Medulla oblongata (tissue), 1 donor: Measurements from ENCODE around the gene LRRN4CL.
A peak's percentile ranks its signal among the peaks of the same experiment; 100 is the strongest.

Experiments used
- DNase-seq: peaks from one replicate; pipeline ENCODE4 v3.0.0-alpha.2; 2015; ENCODE audit errors: extremely low spot score

The LRRN4CL gene

DNA sequence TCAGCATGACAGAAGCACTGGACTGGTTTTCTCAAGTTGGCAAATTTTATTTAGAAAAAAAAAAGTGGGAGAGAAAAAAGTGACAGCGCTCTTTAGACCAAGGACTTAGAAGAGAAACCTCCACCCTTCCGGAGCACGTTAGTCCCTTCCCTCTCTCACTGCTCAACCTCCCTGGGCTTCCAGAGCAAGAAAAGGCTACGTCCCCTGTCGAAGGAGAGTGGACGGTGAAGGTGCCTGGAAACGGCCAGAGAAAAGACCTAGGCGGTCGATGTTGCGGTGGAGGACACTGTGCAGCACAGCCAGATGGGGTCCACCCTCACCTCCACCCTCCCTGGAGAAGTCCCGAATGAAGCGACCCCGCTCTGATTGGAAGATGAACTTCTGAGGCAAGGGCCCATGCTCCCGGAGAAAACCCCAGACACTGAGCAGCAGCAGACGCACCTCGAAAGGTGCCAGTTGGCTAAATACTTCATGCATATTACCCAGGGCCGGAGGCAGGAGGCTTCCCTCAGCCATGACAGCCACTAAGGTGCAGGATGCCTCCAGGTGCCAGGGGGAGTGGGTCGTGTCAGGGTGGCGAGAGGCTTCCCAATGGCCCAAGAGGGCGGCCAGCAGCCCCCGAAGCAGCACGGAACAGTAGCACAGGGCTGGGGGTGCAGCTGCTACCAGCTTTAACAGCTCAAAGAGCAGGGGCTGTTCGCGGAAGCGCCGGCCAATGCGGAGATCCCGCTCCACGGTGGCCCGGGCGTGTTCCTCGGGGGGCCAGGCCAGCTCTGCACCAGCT lies 42.3 kb downstream of the LRRN4CL start:
- DNase-seq = no peak

DNA sequence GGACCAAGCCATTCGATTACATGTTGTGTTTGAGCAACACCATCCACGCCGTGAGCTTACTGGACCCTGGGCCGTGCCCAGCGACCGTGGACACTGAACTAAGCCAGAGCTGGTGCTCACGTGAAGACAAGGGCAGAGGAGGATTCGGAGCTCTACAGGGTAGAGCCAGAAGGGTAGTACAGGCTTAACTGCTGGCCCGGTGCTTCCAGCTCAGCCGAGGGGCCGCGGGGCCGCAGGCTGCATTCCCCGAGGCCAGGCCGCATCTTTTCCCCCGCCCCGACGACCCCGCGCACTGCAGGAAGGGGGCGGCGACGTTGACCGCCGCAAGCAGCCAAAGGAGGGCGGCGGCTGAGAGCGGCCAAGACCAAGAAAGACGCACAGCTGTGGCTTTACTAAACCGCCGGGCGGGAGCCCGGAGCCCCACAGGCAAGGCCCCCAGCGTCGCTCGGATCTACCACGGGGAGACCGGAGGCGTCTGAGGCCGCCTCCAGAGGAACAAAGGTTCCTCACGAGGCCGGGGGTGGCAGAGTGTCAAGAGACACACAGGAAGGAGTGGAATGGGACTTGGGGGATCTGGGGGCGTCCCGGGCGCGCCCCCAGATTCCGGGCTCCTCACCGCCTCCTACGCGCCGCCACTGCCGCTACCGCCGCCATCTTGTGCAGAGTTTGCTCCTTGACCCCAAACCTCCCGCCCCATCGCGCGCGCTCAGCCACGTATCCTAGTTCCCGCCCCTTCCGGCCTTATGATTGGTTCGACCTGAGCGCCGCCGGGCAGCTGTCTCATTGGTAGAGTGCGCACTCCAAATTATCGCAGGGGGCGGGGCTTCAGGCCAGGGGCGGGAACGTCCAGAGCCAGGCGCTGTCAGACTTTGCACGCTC lies 43.1 kb downstream of the LRRN4CL start, which contains the start of gene GANAB:
TSS of gene GANAB (minus strand) at position 668 of the 879 bp plus-strand sequence. CDS start at position 654, 14 bp downstream.
- DNase-seq = peak; percentile 99

DNA sequence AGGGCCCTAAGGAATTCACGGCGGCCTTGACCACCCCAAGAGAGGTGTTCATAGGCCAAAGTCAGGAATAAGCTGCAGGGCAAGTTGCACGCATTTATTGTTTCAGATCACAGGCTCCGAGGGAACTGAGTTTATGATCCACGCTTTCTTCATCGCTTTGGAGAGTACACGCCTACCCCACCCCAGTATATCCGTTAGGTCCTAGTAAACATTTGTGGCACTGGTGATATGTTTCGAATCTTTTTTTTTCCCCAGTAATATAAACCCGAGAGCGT lies 43.7 kb downstream of the LRRN4CL start:
- DNase-seq = no peak

DNA sequence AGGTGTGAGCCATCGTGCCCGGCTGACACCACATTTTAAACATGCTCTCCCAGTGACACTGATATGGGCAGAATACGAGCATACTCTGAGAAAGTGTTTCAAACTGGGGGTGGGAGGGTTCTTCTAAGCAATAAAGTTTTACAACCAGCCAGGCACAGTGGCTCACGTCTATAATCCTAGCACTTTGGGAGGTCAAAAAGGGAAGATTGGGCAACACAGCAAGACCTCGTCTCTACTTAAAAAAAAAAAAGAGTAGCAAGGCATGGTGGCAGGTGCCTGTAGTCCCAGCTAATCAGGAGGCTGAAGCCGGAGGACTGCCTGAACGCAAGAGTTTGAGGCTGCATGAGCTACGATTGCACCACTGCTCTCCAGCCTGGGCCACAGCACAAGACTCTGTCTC lies 45.1 kb downstream of the LRRN4CL start:
- DNase-seq = no peak
